HUES64 (cell line): Measurements from ENCODE around the gene DNAH17.

Experiments used
- H3K27ac ChIP-seq: 2 replicates; pipeline ENCODE4 v1.7.0; 2013; ENCODE audit warnings: low read depth, low read length, inconsistent platforms
- H3K27me3 ChIP-seq: 2 replicates; pipeline ENCODE4 v1.6.1; 2013; ENCODE audit warnings: mild to moderate bottlenecking, low read length; ENCODE audit not compliant: insufficient read depth
- H3K36me3 ChIP-seq: 2 replicates; pipeline ENCODE4 v1.6.1; 2013; ENCODE audit warnings: mild to moderate bottlenecking, low read length; ENCODE audit not compliant: insufficient read depth
- H3K4me1 ChIP-seq: 2 replicates; pipeline ENCODE4 v1.6.1; 2013; ENCODE audit warnings: mild to moderate bottlenecking, low read length, moderate library complexity; ENCODE audit not compliant: insufficient read depth
- H3K4me3 ChIP-seq: 2 replicates; pipeline ENCODE4 v1.5.1; 2013; ENCODE audit warnings: mild to moderate bottlenecking, low read length, moderate library complexity
- H3K9ac ChIP-seq: 2 replicates; pipeline ENCODE4 v1.6.1; 2013; ENCODE audit warnings: mild to moderate bottlenecking, low read depth, low read length
- H3K9me3 ChIP-seq: 2 replicates; pipeline ENCODE4 v1.6.1; 2013; ENCODE audit warnings: low read depth, low read length; ENCODE audit not compliant: insufficient read depth
- WGBS: fragments of 150-250, 120-280 bp; methylation state at CpG from one replicate; pipeline ENCODE4 v1.1.7; 2013; ENCODE audit warnings: missing lambda C conversion rate; 5-methylcytosine and 5-hydroxymethylcytosine counted together

Gene DNAH17

DNA sequence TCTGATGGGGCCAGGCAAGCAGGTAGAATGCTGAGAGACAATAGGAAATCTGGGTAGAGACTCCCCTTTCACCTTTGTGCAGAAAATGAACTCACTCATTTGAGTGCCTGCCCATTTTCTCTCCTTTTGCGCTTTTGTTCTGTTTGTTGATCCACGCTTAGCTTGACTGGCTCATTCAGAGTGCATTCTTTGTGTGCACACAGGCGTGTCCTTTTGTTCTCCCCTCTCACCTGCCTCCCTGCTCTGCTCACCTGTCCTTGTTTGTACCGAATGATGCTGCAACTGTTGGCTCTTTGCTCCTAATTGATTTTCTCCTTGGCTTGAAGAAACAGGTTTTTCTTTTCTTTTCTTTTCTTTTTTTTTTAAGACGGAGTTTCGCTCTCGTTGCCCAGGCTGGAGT is 183.0 kb downstream of the DNAH17 start:
- Histone ChIP-seq H3K9me3 (no peaks in the 10 kb centered on the region), H3K27me3 (no peaks in the 10 kb centered on the region), H3K4me3 (no peak overlapping the region), H3K27ac (no peak overlapping the region), H3K4me1 (peaks cover 12% of the 10 kb centered on the region; the same call in 1 of the 2 replicates), H3K36me3 (peaks cover 55% of the 10 kb centered on the region), H3K9ac (no peak overlapping the region)
- 95% methylated on average over 7 of the region's 7 CpGs for WGBS

DNA sequence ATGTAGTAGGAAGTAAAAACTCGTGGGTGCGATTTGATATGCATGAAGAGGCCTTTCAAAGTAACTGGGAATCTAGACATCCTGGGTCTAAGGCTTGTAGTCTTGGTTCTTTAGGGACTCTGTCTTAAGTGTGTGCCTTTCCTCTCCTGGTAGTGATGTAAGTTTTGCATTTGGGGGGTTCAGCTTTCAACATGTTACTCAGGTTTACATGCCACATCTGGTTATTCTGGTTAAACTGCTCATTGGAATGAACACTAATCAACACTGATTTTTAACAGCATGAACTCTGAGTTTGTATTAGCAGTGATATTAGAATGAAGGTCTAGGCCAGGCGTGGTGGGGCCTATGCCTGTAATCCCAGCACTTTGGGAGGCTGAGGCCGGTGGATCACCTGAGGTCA is 183.6 kb downstream of the DNAH17 start:
- Histone ChIP-seq H3K9ac (no peak overlapping the region), H3K27ac (no peak overlapping the region), H3K9me3 (no peaks in the 10 kb centered on the region), H3K36me3 (peaks cover 49% of the 10 kb centered on the region), H3K27me3 (no peaks in the 10 kb centered on the region), H3K4me3 (no peak overlapping the region), H3K4me1 (peaks cover 16% of the 10 kb centered on the region; the same call in 1 of the 2 replicates)
- 93% methylated on average over 4 of the region's 4 CpGs for WGBS

DNA sequence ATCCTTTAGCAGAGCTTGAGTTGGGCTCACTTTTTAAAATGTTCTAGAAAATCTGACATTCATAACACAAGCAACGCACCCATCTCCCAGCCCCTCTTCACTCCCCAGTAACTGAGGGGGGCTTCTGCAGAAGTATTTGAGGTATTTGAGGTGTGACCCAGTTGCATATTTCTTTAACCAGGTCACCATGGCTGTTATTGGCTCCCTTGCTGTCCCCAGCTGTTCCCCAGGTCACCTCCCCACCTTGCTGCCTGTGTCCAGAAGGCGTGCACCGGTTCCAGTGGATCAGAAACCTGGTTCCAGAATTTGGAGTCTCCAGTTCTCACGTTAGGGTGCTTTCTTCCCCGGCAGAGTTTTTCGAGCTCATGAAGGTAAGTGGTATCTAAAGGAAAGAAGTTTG is 184.9 kb downstream of the DNAH17 start:
- Histone ChIP-seq H3K36me3 (peaks cover 38% of the 10 kb centered on the region), H3K4me1 (peaks cover 22% of the 10 kb centered on the region; the same call in 1 of the 2 replicates), H3K9me3 (no peaks in the 10 kb centered on the region), H3K27me3 (no peaks in the 10 kb centered on the region), H3K4me3 (no peak overlapping the region), H3K27ac (peak overlapping the region; percentile 55; the same call in 1 of the 2 replicates), H3K9ac (no peak overlapping the region)
- WGBS: 91% methylated on average over 5 of the region's 6 CpGs

DNA sequence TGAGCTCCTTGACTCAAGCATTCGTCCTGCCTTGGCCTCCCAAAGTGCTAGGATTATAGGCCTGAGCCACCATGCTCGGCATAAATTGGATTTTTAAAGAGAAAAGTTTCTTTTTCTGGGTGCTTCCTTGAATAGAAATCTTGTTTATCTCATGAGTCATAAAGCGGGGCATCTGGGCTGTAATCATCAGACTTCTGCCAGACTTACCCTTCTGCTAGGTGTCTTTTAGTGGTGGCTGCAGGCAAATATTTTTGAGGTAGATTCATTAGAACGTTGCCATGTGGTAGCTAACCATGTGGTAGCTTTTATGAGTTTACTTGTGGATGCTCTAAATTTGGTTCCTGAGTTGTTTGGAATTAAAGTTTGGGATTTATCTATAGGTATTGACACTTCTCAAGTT is 185.4 kb downstream of the DNAH17 start:
- H3K9me3 ChIP-seq: no peaks in the 10 kb centered on the region
- H3K36me3 ChIP-seq: peaks cover 34% of the 10 kb centered on the region
- no peaks in the 10 kb centered on the region for H3K27me3 ChIP-seq
- no peak overlapping the region for H3K9ac ChIP-seq
- peak overlapping the region; percentile 18; the same call in 1 of the 2 replicates for H3K27ac ChIP-seq
- H3K4me3 ChIP-seq: no peak overlapping the region
- WGBS: 85% methylated on average over 4 of the region's 4 CpGs
- H3K4me1 ChIP-seq: peaks cover 22% of the 10 kb centered on the region; the same call in 1 of the 2 replicates

DNA sequence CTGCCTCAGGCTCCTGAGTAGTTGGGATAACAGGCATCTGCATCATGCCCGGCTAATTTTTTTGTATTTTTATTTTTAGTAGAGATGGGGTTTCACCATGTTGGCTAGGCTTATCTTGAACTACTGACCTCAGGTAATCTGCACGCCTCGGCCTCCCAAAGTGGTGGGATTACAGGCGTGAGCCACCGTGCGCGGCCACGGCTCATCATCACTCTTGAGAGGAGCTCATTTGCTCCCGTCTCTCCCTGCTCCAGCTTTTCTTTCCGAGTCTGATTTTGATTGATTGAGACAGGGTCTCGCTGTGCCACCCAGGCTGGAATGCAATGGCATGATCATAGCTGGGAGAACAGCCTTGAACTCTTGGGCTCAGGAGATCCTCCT is 186.2 kb downstream of the DNAH17 start:
- H3K36me3 ChIP-seq: peaks cover 26% of the 10 kb centered on the region
- H3K4me3 ChIP-seq: no peak overlapping the region
- H3K27me3 ChIP-seq: no peaks in the 10 kb centered on the region
- no peak overlapping the region for H3K27ac ChIP-seq
- peaks cover 28% of the 10 kb centered on the region; the same call in 1 of the 2 replicates for H3K4me1 ChIP-seq
- no peaks in the 10 kb centered on the region for H3K9me3 ChIP-seq
- WGBS: 97% methylated on average over 11 of the region's 11 CpGs
- no peak overlapping the region for H3K9ac ChIP-seq

DNA sequence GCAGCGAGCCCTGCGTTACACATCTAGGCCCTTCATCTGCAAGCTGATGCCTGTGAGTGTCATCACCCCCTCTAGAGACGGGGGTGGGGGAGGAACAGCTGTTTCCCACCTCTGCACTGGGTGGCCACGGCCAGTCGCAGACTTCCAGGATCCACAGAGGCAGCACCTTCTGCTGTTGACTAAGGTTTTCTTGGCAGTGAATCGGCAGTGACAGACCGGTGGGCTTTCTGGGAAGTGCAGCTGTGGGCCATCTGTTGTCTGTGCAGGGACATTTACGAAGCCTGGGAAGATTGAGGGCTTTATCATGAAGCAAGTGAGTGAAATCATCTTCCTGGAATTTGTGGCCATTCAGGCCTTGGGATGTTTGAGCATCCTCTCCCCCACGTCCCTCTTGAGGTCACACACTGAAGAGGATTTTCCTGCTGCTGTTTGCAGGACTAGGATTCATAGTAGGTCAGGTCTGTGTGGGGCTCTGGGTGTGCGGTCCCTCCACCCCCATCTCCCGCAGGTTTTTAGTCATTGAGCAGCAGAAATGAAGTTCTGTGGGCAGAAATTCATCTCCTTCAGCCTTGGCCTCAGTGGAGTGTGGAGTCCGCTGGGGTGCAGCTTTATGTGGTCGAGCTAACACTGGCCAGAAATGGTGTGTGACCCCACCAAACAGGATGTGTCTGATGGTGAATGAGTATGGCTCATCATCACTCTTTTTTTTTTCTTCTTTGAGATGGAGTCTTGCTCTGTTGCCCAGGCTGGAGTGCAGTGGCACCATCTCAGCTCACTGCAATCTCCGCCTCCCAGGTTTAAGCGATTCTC is 186.8 kb downstream of the DNAH17 start:
- no peaks in the 10 kb centered on the region for H3K9me3 ChIP-seq
- H3K4me1 ChIP-seq: peaks cover 34% of the 10 kb centered on the region
- H3K27ac ChIP-seq: 0 out of 2 replicates have a peak overlapping the region, but pooled peaks have one; percentile 5
- H3K36me3 ChIP-seq: peaks cover 20% of the 10 kb centered on the region
- WGBS: 81% methylated on average over 15 of the region's 15 CpGs
- no peak overlapping the region for H3K4me3 ChIP-seq
- no peak overlapping the region for H3K9ac ChIP-seq
- H3K27me3 ChIP-seq: no peaks in the 10 kb centered on the region

DNA sequence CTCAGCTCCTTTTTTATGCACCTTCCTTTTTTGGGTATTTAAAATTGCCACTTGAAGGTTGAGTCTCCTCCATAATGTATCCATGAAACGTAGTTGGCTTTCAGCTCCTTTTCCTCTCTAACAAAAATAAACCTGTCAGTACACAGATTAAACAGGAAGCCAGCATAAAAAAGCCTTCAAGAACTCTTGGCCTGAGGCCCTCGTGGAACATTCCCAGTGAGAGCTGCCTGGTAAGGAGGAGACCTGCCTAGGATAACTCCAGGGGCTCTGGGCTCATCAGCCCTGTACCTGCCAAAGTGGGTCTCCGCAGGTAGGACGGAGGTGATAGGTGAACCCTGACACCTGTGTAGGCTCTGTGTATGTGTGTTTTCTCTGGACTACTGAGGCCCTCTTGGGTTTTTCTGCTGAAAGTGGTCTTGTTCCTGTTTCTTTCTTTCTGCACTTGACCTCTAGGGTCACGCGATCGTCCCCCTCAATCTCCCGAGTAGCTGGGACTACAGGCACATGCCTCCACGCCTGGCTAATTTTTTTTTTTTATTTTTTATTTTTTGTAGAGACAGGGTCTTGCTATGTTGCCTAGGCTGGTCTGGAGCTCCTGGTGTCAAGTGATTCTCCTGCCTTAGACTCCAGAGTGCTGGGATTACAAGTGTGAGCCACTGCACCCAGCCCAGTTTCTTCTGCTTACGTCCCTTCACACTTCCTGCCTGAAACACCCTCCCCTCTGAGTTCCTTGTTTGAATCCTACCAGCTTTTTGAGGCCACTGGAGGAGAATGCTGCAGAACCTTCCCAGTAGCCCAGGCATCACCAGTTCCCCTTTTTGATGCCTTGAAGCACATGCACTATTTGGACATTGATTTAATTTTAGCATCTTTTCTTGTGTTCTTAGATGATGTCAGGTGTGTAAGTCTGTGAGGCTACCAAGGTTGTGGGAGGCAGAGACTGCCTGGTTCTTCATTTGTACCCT is 188.9 kb downstream of the DNAH17 start:
- no peak overlapping the region for H3K9ac ChIP-seq
- H3K4me3 ChIP-seq: no peak overlapping the region
- H3K36me3 ChIP-seq: peaks cover 8% of the 10 kb centered on the region
- 93% methylated on average over 10 of the region's 10 CpGs for WGBS
- H3K27me3 ChIP-seq: no peaks in the 10 kb centered on the region
- no peak overlapping the region for H3K27ac ChIP-seq
- peaks cover 45% of the 10 kb centered on the region for H3K4me1 ChIP-seq
- no peaks in the 10 kb centered on the region for H3K9me3 ChIP-seq

DNA sequence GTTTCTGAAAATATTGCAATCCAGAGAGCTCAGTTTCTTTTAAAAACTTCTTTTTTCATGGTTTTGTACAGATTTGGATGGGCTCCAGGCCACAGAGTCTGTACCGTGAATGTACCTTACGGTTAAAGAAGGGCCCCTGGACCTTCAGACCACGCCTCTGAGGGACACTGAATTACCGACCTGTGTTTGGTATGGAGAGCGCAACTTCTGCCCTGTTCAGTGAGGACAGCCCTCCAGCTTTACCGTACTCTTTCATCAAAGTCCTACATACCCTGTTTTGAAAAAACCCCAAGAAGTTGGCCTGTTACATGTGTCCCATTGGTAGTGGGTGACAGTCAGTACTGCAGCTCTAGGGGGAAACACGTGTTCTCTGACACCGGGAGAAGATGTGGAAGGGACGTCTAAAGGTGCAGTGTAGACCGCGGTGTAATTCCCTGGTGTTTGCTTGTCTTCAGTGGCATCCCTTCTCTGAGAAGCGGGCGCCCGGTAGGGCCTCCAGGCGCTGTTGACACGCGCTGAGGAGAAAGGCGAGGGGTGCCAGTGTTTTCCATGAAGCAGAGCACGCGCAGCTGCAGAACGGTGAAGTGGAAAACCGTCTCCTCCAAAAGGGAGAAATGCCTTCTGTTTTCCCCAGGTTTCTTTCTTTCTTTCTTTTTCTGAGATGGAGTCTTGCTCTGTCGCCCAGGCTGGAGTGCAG is 192.6 kb downstream of the DNAH17 start:
- H3K9me3 ChIP-seq: no peaks in the 10 kb centered on the region
- peaks cover 8% of the 10 kb centered on the region; the same call in 1 of the 2 replicates for H3K36me3 ChIP-seq
- H3K4me1 ChIP-seq: peaks cover 52% of the 10 kb centered on the region
- no peaks in the 10 kb centered on the region for H3K27me3 ChIP-seq
- no peak overlapping the region for H3K4me3 ChIP-seq
- no peak overlapping the region for H3K9ac ChIP-seq
- peak overlapping the region; percentile 29; the same call in 1 of the 2 replicates for H3K27ac ChIP-seq
- WGBS: 94% methylated on average over 23 of the region's 23 CpGs

GRCh38 chr17:78383725-78384471 is 193.3 kb downstream of the DNAH17 start:
- H3K4me1 ChIP-seq: peaks cover 51% of the 10 kb centered on the region
- no peaks in the 10 kb centered on the region for H3K27me3 ChIP-seq
- WGBS: 74% methylated on average over 15 of the region's 15 CpGs
- no peak overlapping the region for H3K9ac ChIP-seq
- H3K9me3 ChIP-seq: no peaks in the 10 kb centered on the region
- H3K36me3 ChIP-seq: peaks cover 8% of the 10 kb centered on the region; the same call in 1 of the 2 replicates
- peak overlapping the region; percentile 29; the same call in 1 of the 2 replicates for H3K27ac ChIP-seq
- no peak overlapping the region for H3K4me3 ChIP-seq

- Histone ChIP-seq H3K4me3 (peak overlapping the region; percentile 25; the same call in 1 of the 2 replicates), H3K9ac (0 out of 2 replicates have a peak overlapping the region, but pooled peaks have one; percentile 3), H3K27ac (peak overlapping the region; percentile 52; the same call in 1 of the 2 replicates), H3K36me3 (peaks cover 8% of the 10 kb centered on the region; the same call in 1 of the 2 replicates), H3K27me3 (no peaks in the 10 kb centered on the region), H3K4me1 (peaks cover 42% of the 10 kb centered on the region), H3K9me3 (no peaks in the 10 kb centered on the region)
- WGBS: 42% methylated on average over 10 of the region's 12 CpGs
These were observed 195.5 kb downstream of the DNAH17 start for GRCh38 chr17:78381601-78382232.
